AG09319 (cell line): Measurements from ENCODE around the gene ZSCAN18.

Experiments
- DNase-seq: peaks from one replicate; pipeline ENCODE4 v3.0.0-alpha.2; 2010; ENCODE audit warnings: low read depth; ENCODE audit errors: extremely low read depth
- CTCF ChIP-seq: IDR thresholded peaks from 2 replicates; pipeline ENCODE4 v1.5.1; 2011; ENCODE audit warnings: low read depth, mild to moderate bottlenecking, inconsistent platforms, low read length, moderate library complexity

Gene ZSCAN18

DNA sequence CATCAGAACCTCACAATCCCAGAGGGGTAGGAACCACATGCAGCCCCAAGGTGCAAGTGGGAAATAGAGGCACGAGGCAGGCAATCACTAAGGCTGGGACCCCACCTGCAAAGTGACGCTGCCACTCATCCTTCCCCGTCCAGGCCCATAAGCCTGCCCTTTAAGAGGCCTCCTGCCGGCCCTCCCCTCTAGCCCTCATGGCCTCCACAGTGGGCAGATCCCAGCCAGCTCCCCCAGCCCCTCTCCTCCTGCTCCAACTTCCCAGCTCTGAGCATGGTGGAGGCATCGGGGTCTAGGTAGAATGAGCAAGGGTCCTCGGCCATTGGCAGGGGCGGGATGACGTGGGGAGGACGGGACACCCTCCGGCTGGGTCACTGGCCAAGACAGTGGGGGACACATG, 2.7 kb downstream of the ZSCAN18 start:
- no peak for TF ChIP-seq CTCF

DNA sequence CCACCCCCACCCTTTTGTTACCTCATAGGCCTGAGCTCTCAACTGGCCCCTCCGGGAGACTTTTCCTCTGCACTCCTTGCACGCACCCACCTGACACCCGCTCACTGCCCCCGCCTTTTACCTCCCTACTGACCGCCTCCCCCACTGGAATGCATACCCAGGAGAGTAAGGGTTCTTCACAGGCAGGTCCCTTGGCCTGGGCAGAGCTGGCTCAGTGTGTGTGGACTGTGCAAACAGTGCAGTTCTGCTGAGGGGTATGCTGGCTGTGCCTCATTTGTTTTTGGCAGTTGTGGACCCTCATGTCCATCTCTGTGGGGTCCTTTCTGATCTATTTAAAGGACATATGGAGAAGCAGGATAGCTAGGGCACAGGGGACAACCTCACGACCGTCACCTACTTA, 5.0 kb downstream of the ZSCAN18 start:
- TF ChIP-seq CTCF, result no peak
- no peak for DNase-seq

More for the DNA sequence above, 2.7 kb downstream of the ZSCAN18 start:
- no peak for DNase-seq

DNA sequence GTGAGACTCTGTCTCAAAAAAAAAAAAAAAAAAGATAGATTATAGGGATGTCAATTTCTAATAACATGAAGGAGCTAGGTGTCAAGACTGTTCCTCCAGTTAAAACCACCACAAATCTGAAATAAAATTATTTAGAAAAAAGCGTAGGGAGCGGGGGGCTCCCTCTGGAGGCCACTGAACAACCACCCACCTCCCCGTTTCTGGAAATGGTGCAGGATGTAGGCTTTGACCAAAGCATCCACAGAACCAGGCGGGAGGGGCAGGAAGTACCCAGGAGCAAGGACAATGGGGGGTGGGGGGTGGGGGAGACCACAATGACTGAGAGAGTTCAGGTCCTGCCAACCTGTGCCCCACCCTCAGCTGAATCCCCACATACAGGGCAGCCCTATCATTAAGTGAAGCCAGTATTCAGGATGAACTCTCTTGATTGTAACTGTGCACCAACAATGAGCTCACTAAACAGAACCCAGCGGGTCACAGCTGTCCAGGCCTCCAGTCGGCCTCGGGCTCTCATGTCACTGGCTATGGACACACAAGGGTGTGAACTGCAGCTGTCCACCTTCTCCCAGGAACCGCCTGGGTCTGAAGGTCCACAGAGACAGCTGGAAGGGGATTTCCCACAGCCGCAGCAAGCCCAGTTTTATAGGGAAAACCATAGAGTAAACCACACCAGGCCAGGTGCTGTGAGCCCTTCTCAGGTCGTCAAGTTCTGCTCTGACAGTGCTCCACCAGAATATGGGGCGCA, 6.6 kb downstream of the ZSCAN18 start:
- TF ChIP-seq CTCF, result no peak

GRCh38 chr19:58089846-58090245, 8.2 kb downstream of the ZSCAN18 start:
- no peak for DNase-seq
- no peak for TF ChIP-seq CTCF

More for the DNA sequence above, 6.6 kb downstream of the ZSCAN18 start:
- no peak for DNase-seq

DNA sequence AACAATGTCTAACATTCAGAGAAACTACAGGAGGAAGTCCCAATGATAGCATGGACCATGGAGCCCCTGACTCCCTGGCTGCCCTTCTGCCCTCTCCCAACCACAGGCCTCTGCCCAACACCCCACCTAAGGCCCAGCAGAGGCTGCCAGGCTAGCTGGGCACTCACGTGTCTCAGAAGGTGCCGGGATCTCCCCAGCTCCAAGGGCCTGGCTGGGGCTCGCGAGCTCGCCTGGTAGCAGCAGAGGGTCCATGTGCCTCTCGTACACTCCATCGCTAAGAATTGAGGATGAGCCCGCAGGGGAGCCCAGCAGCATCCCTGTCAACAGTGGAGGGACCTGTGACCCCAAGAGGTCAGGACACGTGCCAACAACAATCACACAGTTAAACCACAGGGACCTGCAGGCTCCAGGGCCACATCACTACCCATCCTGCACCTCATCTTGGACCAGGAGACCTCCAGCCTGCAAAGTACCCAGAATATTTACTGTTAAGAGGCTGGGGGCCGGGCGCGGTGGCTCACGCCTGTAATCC, 9.4 kb downstream of the ZSCAN18 start:
- no peak for TF ChIP-seq CTCF
- DNase-seq, result no peak

DNA sequence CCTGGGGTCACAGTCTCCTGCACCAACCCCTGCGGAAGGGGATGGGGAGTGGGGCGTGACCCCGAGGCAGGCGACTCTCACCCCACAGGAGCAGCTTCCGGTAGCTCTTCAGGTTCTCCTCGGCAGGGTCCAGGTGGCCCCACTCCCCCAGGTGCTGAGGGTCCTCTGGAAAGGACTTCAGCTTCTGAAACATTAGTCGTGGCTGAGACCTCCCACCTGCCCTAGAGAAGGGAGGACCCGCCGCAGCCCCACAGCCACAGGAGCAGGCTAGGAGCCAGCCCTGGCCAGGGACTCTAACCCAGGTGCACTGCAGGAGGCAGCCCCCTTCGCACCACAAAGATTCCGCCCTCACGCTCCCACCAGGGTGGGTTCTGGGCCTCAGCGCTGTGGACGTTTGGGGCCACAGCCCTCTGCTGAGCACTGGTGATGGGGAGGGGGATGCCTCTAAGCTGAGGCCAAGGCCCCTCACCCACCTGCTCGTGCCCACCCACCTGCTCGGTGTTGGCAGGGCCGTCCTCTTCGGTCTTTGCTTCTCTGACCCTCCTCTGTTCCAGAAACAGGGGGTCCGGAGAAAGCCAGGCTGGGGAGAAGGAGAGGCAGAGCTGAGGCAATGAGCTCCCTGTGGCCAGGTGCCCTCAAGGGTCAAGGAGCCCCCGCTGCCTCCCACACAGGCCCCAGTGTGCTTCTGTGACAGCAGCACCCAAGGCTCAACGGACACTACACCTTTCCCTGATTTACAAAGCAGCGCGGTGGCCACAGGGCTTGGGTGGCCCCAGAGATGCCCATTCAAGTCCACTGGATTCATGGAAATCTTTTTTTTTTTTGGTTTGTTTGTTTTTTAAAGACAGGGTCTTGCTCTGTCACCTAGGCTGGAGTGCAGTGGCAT, 11.0 kb downstream of the ZSCAN18 start:
- no peak for TF ChIP-seq CTCF
- DNase-seq, result no peak
